GM21717 (cell line): Measurements from ENCODE around the gene PRSS27.

Source experiments
- ATAC-seq: cut with Tn5 transposase; IDR thresholded peaks from one replicate; pipeline ENCODE4 v1.9.1; 2021; ENCODE audit warnings: mild to moderate bottlenecking, moderate library complexity; ENCODE audit not compliant: unreplicated experiment

Gene PRSS27

DNA sequence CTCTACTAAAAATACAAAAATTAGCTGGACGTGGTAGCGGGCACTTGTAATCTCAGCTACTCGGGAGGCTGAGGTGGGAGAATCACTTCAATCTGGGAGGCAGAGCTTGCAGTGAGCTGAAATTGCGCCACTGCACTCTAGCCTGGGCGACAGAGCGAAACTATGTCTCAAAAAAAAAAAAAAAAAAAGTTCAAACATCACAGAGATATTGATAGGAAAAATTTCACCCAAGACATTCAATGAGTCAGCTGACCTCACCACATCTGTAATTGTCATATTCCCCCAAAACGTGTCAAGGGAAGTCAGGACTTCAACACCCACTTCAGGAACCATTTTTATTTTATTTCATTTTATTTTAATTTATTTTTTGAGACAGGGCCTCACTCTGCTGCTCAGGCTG lies 8.0 kb upstream of the PRSS27 start:
- no peak for ATAC-seq

DNA sequence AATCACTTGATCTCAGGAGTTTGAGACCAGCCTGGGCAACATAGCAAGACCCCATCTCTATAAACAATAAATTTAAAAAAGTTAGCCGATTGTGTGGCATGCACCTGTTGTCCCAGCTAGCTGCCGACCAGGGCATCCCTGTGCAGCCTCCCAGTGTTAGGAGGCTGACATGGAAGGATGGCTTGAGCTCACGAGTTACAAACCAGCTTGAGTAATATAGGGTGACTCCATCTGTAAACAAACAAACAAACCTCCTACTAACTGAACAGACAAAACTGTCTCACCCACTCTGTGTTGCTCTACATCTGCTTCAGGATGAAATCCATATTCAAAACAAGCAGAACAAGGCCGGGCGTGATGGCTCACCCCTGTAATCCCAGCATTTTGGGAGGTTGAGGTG lies 6.9 kb upstream of the PRSS27 start:
- no peak for ATAC-seq

DNA sequence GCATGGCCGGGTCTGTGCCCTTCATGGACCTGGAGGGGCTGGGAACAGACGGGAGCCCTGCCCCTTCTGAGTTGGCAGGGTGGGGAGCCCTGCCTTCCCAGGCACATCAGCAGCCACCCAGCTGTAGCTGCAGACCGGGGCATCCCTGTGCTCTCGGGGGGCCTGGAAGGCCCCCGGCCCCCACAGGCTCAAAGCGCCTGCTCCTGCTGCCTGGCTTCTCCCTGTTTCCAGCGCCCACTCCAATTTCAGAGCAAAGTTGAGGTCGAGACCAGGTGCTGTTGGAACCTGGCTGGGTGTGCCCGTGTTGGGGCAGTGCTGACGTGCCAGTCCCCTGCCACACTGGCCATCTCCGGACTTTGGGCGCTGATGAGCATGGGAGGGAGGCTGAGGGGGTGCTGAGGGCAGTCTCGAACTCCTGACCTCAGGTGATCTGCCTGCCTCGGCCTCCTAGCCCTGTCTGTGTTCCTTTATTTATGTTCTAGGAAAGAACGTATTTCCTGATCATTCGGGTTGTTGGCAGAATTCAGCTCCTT lies 4.9 kb upstream of the PRSS27 start:
- ATAC-seq, result no peak

DNA sequence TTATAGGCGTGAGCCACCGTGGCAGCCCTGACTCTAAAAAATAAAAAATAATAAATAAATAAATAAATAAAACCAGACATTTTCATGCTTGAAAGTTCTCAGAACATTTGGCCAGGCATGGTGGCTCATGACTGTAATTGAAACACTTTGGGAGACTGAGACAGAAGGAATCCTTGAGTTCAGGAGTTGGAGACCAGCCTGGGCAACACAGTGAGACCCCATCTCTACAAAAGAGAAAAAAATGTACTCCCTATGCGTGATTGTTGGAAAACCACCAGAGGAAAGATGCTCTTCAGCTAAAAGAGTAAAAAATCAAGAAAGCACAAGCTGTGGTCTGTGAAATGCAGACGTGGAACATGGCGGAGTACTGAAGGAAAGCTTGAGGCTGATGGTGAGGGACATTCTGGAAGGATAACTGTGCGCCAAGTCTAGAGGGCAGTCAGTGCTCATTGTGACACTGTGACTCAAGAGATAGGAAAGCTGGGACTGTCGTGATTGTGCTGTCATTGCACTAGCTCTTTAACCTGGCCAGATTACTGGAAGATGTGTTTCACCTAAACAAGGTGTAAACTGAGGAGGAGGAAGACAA lies 4.2 kb upstream of the PRSS27 start:
- ATAC-seq, result no peak

DNA sequence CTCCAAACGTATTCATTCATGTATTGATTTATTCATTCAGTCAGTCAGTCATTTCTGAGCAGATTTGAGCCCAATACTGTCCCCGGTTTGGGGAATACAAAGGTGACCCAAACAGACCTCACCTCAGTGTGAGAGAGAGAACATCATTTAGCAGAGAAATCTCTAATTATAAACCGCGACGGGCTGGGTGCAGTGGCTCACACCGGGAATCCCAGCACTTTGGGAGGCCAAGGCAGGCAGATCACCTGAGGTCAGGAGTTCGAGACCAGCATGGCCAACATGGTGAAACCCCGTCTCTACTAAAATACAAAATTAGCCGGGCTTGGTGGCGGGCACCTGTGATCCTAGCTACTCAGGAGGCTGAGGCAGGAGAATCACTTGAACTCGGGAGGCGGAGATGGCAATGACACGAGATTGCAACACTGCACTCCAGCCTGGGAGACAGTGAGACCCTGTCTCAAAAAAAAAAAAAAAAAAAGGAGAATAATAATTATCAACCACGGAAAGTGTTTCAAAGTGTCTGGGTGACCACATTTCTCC lies 1.7 kb upstream of the PRSS27 start:
- ATAC-seq, result peak; percentile 8

DNA sequence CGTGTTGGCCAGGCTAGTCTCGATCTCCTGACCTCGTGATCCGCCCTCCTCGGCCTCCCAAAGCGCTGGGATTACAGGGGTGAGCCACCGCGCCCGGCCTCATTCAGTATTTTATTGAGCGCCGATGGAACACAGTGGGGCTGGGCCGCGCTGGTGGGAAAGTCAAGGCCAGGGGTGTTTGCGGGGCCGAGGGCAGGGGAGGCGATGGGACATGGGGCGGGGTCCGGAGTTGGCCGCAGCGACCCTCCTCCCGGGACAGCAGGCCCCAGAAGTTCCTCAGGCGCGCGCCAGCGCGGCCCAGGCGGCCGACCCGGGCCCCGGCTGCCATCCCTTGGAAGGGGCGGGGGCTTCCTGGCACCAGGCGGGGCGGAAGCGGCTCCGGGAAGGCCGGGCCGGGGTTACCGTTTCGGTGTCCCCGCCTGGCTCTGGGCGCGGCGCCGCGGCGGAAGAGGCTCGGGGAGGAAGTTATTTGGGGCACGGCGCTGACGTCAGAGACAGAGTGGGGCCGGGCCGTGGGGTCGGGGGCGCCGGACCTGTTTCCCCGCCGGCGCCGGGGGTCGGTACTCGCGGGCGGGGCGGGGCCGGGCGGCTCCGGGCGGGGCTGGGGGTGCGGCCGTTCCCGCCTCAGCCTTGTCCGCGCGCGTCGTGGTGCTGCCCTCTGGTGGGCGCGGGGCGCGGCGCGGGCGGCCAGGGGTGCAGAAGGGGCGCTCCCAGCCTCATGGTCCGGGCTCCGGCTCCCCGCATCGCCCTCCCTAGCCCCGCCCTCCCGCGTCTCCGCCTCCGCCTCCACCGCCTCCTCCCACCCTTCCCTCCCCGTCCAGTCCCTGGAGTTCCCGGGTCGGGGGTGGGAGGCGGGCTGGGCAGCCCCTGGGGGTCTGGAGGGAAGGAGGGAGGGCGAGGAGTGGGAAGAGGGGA lies 952 bp upstream of the PRSS27 start:
- peak; percentile 64 for ATAC-seq

DNA sequence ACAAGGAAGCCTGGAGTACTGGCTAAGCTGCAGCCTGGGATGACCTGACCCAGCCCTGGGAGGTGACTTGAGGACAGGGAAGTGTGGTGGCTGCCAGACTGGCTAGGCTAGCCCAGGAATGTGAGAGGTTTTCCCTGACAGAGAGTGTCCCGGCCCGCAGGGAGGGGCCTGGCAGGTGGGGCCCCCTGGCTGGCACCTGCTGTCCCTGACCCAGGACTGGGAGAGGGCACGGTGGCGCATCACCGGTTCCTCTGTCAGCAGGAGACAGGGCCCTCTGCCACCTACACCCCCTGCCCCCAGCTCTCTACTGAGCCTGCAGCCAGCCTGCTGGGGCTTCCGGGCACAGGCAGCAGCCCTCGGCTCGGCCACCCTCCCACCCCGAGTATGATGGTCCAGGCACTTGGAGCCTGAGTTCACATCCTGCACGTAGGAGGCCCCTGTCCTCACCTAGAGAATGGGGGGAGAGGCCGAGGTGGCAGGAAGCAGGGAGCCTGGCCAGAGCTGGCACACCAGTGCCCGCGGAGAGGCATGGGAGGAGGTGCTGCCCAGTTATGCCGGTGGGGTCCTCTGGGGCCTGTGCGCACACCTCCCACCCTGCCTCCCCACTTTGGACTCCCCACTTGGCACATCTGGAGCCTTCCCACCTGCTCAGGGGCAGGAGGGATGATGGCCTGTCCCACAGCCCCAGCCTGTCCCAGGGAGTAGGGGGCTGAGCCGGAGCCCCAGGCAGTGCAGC lies 528 bp downstream of the PRSS27 start:
- no peak for ATAC-seq

DNA sequence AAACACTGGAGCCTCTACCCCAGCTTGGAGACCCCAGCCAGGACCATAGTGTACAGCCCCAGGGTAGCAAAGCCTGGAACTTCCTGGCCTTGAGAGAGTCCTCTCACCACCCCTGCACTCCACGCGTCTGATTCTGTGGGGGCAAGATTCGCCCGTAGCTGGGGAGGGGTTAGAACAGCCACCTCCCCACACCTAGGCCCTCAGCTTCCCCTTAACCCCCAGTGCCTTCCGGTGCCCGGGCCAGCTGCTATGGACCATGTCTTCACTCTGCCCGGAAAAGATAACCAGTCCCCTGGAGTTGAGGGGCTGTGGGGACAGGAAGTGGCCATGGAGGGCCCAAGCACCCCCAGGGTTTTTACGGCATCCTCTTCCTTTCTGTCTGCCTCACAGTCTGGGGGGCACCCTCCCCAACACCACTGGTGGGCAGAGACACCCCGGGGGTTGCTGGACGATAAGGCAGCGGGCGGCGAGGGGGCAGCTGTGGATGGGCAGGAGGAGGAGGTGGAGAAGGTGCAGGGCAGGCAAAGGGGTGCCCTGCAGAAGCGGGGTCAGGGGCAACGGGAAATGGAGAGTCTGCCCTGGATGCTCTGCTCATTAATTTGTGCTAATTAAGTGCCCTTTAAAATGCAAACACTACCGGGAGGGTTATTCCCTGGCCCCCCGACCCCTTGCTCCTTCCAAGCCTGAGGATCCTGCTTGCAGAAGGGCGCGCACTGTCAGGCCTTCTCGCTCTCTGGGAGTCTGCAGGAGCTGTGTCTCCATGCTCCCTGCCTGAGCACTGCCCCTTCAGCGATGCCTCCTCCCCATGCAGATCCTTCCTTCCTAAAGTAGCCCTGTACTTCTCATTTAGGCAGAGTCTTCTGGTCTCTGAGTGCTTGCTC lies 2.4 kb downstream of the PRSS27 start:
- ATAC-seq, result no peak

DNA sequence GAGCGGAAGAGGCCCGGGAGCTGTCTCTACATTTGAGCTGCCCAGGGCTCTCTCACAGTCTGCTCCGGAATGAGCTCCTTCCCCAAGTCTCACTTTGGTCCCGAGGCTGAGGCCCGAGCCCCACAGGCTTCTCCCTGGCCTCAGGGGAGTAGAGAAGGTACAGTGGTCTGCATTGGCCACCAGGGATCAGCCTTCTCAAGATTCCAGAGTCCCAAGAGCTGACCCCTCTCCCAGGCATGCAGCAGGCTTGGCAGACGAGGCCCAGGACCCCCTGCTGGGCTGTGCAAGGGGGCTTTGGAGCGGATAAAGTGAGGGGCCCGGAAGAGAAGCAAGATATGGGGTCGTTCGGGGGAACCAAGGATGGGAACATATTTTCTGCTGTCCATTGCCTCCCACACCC lies 3.1 kb downstream of the PRSS27 start:
- no peak for ATAC-seq

DNA sequence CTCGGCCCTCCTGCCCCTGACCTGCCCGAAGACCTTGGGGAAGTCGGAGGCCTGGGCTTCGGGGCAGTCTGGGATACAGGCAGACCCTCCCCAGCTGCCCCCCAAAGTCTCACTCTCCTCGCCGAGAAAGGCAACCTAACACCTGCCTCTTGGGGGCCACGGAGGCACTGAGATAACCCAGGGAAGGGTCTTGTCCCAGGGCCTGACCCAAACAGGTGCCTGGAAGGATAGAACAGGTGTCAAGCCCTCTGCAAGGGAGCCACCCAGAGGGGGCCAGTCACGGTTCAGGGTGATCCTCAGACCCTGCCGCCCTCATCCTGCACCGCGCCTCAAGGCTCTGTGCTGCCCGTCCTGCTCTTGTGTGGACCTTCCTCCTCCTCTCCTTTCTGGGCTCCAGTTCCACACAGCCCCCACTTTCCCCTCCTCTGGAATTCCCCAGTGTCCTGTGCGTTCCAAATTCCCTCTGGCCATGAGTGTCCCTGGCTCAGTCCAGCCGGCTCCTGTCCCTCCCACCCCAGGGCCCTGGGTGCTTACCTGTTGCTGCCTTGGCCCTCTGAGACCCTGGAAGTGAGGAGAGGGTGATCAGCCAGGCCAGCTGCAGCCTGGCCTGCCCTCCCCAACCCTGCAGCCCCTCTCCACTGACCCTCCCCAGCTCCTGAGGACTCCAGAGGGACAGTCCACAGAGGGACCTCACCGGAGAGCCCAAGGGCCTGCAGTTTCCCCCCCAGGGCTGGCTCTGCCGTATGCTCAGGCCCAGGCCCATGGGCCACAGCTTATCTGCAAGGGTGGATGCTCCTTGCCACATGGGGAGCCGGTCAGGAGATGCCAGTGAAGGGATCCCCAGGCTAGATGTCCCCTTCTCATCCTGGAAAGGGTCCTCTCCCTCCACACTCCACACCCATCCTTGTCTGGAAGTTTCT lies 3.8 kb downstream of the PRSS27 start:
- no peak for ATAC-seq

DNA sequence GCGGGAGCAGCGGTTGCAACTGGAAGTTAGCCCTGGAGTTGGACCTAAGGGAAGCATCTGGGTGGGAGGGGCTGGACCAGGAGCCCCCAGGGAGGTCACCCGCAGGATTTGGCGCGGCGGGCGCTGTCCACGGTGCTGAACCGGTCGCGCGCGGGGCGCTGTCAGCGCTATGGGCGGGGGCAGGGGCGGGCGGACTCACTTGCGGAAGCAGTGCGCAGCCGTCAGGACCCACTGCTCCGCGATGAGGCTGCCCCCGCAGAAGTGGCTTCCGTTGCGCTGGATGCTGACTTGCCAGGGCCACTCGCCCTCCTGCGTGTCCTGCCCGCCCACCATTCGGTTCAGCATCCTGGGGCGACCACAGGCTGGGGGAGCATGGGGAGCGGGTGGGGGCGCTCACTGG lies 4.5 kb downstream of the PRSS27 start:
- ATAC-seq, result no peak

DNA sequence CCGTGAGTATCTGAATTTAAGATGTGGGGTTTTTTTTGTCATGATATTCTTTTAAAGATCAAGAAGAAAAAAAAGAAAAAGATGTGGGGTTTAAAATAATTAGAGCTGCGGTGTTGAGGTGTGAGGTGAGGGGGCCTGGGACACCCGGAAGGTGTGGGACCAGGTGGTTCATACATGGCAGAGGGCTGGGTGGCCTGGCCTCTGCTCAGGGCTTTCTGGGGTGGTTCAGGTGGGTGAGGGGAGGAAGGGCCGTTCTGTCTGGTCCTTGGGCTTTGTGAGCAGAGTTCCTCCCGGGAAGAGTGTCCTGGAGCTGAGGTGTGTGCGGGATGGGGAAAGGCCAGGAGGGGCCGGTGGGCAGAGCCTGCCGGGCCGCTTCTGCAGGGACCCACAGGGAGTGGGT lies 5.0 kb downstream of the PRSS27 start:
- no peak for ATAC-seq

DNA sequence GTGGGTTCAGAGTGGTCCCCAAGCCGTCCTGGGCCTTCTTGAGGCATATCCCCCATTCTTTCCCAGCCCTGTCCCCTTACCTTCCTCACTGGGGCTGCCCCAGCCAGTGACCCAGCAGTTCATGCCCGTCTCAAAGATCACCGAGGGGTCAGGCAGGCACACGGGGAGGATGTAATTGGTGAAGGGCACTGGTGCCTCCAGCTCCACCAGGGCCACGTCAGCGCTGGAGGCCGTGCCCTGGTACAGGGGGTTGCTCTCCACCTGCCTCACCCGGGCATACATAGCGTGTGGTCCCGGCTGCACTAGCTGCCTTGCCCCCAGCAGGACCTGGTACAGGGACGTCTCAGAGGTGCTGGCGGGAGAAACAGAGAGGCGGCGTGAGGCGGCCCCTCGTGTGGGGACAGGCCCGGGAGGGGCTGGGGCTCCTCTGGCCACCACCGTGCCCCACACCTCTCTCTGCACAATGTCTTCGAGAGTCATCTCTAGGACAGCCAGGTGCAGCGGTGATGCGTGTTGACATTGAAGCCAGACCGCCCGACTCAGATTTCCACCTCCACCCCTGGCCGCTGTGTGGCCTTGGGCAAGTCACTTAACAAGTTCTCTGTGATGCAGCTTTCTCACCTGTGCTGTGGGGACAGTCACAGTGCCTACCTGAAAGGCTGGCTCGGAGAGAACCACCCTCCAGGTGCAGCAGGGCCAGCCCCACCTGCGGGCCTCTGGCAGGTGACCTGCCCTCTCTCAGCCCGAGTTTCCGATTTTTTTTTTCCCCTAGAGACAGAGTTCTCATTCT lies 5.8 kb downstream of the PRSS27 start:
- ATAC-seq, result no peak

DNA sequence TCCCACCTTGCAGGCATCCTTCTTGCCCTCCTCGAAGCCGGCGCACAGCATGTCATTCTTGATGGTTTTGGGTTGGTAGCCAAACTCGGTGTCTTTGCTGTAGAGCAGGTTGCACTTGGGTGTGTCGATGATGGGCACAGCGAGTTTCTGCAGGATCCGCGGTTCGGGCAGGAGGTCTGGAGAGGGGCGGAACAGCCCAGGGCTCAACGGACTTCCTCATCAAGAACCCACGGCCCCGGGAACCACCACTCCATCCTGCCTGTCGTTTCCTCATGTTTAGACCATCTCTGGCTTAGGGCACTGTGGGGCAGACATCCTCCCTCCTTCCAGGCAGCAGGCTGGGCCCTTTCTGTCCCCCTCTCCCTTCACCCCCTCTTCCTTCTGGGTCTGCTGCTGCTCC lies 6.5 kb downstream of the PRSS27 start:
- ATAC-seq, result no peak

DNA sequence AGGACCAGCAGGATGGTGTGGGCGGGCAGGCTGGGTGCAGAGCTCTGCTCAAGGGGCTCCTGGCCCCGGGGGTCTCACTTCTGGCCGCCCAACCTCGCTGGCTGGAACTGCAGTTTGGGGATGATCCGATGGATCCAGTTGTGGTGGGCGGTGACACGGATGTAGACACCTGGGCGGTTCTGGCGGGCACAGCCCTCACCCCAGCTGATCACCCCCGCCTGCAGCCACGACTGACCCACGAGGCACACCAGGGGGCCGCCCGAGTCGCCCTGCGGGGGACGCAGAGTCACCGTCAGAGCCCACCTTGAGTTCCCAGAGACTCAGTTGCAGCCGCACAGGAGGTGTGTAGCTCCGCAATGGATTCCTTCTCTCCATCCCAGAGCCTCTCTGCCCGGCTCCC lies 7.5 kb downstream of the PRSS27 start:
- no peak for ATAC-seq

DNA sequence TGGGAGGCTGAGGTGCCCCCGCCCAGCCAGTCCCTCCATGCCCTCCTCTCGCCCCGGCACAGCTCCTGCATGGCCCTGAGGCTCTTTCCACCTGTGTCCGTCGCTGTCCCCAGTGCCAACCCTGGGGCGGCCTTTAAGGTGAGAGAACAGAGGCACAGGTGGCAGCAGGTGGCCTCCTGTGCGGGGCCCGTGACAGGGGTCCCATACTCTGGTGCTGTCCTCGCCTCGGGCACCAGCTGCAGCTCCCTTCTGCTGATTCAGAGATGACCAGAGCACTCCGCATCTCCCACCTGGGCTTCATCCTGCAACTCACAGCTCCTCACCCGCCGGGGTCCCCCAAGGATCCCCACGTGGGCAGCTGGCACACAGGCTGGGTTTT lies 8.0 kb downstream of the PRSS27 start:
- ATAC-seq, result no peak

DNA sequence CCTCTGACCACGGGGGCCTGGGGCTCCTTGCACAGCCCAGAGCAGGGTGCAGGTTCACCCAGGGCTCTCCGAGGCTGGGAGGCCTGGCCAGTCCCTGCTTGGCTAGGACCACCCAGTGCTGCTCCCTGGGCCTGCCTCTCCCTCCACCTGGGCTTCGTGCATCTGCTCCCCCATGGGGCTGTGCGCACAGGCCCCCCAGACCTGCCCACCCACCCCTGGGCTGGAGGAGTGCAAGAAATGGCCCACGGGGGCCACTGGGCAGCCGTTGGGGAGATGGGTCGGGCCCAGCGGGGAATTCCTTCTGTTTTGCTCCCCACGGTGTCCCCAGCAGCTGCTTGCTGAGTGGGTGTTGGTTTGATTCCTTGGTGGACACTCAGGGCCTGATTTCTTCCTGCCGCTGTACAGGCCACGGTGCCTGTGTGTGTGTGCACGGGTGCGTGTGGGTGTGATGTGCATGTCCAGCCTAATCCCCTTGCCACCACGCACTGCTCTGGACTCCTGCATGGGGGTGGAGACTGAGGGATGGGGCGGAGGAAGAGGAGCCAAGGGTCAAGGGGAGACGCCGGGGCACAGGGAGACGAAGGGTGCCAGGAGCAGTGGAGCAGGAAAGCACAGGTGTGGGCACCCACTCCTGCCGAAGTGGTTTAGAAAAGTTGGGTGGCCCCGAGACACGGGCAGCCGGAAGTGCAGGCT lies 8.5 kb downstream of the PRSS27 start:
- no peak for ATAC-seq

DNA sequence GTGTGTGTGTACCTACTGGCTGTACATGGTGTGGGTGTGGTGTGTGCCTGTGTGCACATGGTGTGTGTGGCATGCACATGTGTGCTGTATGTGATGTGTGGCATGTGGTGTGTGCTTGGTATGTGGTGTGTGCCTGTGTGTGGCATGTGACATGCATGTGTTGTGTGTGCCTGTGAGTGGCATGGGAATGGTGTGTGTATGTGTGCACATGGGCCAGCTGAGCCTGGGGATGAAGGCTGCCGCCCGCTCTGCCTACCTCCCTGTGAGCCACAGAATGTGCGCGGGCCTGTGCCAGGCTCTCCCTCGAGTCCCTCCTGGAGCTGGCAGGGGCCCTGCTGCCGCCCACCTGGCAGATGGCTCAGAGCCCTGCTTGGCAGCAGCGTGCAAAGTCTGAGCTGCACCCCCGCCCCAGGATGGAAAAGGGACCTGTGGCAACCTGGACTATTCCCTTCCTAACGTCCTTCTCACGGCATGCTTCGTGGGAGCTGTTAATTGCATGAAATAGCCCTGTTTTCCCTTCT lies 9.3 kb downstream of the PRSS27 start:
- no peak for ATAC-seq
